ENCODE data around the gene TMEM63A.

The TMEM63A gene

GRCh38 chr1:225886159-225887029 is 4.2 kb upstream of the TMEM63A start:
- H3K9me2 ChIP-seq (replicated peaks; ENCODE audit: control insufficient read depth, low read length), result no peaks in the 10 kb centered on the region
- no peaks in the 10 kb centered on the region for H3F3A ChIP-seq (ENCODE audit: control insufficient read depth, insufficient read depth)
- H3K4me2 ChIP-seq (ENCODE audit: low read length), result no peak overlapping the region
- peaks cover 15% of the 10 kb centered on the region for H3K4me1 ChIP-seq (ENCODE audit: control insufficient read depth, low read length)
- no peak overlapping the region for H3K4me3 ChIP-seq (ENCODE audit: low read length)
- no peaks in the 10 kb centered on the region for H4K20me1 ChIP-seq (ENCODE audit: control insufficient read depth, insufficient read depth, low read depth, low read length)
- no peaks in the 10 kb centered on the region for H3K9me3 ChIP-seq (ENCODE audit: control insufficient read depth, insufficient read depth, low read length)
- H3K27me3 ChIP-seq (ENCODE audit: control insufficient read depth, low read length), result peaks cover 25% of the 10 kb centered on the region
- no peak overlapping the region for H3K27ac ChIP-seq (ENCODE audit: low read depth, low read length)
- no peaks in the 10 kb centered on the region for H3K36me3 ChIP-seq (ENCODE audit: control insufficient read depth, low read length)
- TF ChIP-seq CTCF (IDR thresholded peaks at IDR 0.05; ENCODE audit: low read depth, low read length, poor library complexity, severe bottlenecking) (no peak), EZH2phosphoT487 (IDR thresholded peaks at IDR 0.05; ENCODE audit: borderline replicate concordance, low read length) (no peak)
- no peaks in the 10 kb centered on the region for H3K79me2 ChIP-seq (ENCODE audit: control insufficient read depth, low read length)

GRCh38 chr1:225885336-225885735 is 3.2 kb upstream of the TMEM63A start:
- no peak for TF ChIP-seq CTCF (IDR thresholded peaks at IDR 0.05; ENCODE audit: low read depth, low read length, poor library complexity, severe bottlenecking)
- no peak for TF ChIP-seq EZH2phosphoT487 (IDR thresholded peaks at IDR 0.05; ENCODE audit: borderline replicate concordance, low read length)
- H3K27me3 ChIP-seq (ENCODE audit: control insufficient read depth, low read length), result peaks cover 36% of the 10 kb centered on the region

GRCh38 chr1:225883616-225884265 is 1.6 kb upstream of the TMEM63A start:
- no peak overlapping the region for H3K27ac ChIP-seq (ENCODE audit: low read depth, low read length)
- H3K9me3 ChIP-seq (ENCODE audit: control insufficient read depth, insufficient read depth, low read length), result no peaks in the 10 kb centered on the region
- no peaks in the 10 kb centered on the region for H3K79me2 ChIP-seq (ENCODE audit: control insufficient read depth, low read length)
- no peak for TF ChIP-seq EZH2phosphoT487 (IDR thresholded peaks at IDR 0.05; ENCODE audit: borderline replicate concordance, low read length)
- TF ChIP-seq CTCF (IDR thresholded peaks at IDR 0.05; ENCODE audit: low read depth, low read length, poor library complexity, severe bottlenecking), result no peak
- H3K9me2 ChIP-seq (replicated peaks; ENCODE audit: control insufficient read depth, low read length), result no peaks in the 10 kb centered on the region
- no peaks in the 10 kb centered on the region for H3K36me3 ChIP-seq (ENCODE audit: control insufficient read depth, low read length)
- no peak overlapping the region for H3K4me3 ChIP-seq (ENCODE audit: low read length)
- no peaks in the 10 kb centered on the region for H4K20me1 ChIP-seq (ENCODE audit: control insufficient read depth, insufficient read depth, low read depth, low read length)
- H3K4me1 ChIP-seq (ENCODE audit: control insufficient read depth, low read length), result peaks cover 18% of the 10 kb centered on the region
- no peaks in the 10 kb centered on the region for H3F3A ChIP-seq (ENCODE audit: control insufficient read depth, insufficient read depth)
- H3K27me3 ChIP-seq (ENCODE audit: control insufficient read depth, low read length), result peaks cover 41% of the 10 kb centered on the region
- H3K4me2 ChIP-seq (ENCODE audit: low read length), result no peak overlapping the region

More at GRCh38 chr1:225885336-225885735, 3.2 kb upstream of the TMEM63A start:
- H3K9me2 ChIP-seq (replicated peaks; ENCODE audit: control insufficient read depth, low read length), result no peaks in the 10 kb centered on the region
- no peaks in the 10 kb centered on the region for H3K79me2 ChIP-seq (ENCODE audit: control insufficient read depth, low read length)
- no peak overlapping the region for H3K27ac ChIP-seq (ENCODE audit: low read depth, low read length)
- no peaks in the 10 kb centered on the region for H3K9me3 ChIP-seq (ENCODE audit: control insufficient read depth, insufficient read depth, low read length)
- H4K20me1 ChIP-seq (ENCODE audit: control insufficient read depth, insufficient read depth, low read depth, low read length), result no peaks in the 10 kb centered on the region
- no peaks in the 10 kb centered on the region for H3K36me3 ChIP-seq (ENCODE audit: control insufficient read depth, low read length)
- peaks cover 18% of the 10 kb centered on the region for H3K4me1 ChIP-seq (ENCODE audit: control insufficient read depth, low read length)
- H3F3A ChIP-seq (ENCODE audit: control insufficient read depth, insufficient read depth), result no peaks in the 10 kb centered on the region
- no peak overlapping the region for H3K4me3 ChIP-seq (ENCODE audit: low read length)
- no peak overlapping the region for H3K4me2 ChIP-seq (ENCODE audit: low read length)

Measured in DOHH2 (cell line).